ENCODE data around the gene SAMD15.

DNA sequence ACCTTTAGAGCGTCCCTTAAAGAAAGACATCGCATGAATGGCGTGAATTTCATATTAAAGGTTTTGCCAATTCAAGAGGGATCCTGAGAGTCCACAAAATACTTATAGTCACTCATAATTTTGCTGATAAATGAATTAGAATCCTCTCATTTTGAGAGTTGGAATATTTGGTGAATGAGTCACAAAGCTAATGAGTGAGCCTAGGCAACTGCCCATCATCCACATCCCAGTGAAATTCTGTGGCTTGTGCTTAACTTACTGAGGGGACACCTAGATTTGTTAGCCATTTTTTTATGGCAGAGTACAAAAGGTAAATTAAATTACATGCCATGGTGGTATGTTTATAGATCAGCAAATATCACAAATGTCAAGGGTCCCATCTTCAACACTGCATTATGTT lies 58.9 kb downstream of the SAMD15 start:
- TF ChIP-seq SIN3A (IDR thresholded peaks at IDR 0.05; ENCODE audit: borderline replicate concordance, insufficient read depth, low read length) (no peak), TAF1 (IDR thresholded peaks at IDR 0.05; ENCODE audit: borderline replicate concordance, insufficient read depth, low read length) (no peak), POLR2AphosphoS5 (IDR thresholded peaks at IDR 0.05; ENCODE audit: low read depth, low read length) (no peak)
- TF ChIP-seq, protein P1, sequence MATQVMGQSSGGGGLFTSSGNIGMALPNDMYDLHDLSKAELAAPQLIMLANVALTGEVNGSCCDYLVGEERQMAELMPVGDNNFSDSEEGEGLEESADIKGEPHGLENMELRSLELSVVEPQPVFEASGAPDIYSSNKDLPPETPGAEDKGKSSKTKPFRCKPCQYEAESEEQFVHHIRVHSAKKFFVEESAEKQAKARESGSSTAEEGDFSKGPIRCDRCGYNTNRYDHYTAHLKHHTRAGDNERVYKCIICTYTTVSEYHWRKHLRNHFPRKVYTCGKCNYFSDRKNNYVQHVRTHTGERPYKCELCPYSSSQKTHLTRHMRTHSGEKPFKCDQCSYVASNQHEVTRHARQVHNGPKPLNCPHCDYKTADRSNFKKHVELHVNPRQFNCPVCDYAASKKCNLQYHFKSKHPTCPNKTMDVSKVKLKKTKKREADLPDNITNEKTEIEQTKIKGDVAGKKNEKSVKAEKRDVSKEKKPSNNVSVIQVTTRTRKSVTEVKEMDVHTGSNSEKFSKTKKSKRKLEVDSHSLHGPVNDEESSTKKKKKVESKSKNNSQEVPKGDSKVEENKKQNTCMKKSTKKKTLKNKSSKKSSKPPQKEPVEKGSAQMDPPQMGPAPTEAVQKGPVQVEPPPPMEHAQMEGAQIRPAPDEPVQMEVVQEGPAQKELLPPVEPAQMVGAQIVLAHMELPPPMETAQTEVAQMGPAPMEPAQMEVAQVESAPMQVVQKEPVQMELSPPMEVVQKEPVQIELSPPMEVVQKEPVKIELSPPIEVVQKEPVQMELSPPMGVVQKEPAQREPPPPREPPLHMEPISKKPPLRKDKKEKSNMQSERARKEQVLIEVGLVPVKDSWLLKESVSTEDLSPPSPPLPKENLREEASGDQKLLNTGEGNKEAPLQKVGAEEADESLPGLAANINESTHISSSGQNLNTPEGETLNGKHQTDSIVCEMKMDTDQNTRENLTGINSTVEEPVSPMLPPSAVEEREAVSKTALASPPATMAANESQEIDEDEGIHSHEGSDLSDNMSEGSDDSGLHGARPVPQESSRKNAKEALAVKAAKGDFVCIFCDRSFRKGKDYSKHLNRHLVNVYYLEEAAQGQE (IDR thresholded peaks at IDR 0.05; ENCODE audit: insufficient read depth in 1 of 2, low read depth in 2 of 2, low read length in 2 of 2): no peak
